ENCODE measurements around the gene KREMEN1.

KREMEN1 gene

DNA sequence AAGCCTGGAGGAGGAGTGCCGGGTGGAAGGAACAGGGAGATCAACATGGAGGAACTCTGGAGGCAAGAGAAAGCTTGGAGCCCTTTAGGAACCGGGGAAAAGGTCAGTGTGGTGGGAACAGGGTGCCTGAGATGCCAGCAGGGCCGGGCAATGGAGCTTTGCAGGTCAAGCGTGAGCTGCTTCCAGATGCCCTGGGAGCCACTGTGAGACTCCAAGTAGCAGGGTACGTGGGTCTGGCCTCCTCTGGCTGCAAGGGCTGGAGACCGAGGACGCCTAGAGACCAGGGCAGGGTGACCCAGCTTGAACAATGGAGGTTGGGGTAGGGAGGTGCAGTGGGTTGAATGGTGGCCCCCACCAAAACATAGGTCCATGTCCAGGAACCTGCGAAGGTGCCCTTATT, 117.2 kb downstream of the KREMEN1 start:
- no peak for DNase-seq (ENCODE audit: low spot score)

DNA sequence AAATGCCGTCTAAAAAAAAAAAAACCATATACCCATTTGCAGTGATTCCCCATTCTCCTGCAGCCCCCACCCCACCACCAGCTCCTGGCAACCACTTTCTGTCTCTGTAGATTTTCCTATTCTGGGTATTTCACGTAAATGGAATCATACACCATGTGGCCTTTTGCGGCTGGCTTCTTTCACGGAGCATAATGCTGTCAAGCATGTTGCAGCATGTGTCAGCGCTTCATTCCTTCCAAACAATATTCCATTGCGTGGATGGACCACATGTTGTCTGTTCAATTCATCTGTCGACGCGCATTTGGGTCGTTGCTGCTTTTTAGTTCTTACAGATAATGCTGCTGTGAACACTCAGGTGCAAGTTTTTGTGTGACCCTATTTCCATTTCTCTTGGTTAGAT, 118.1 kb downstream of the KREMEN1 start:
- DNase-seq (ENCODE audit: low spot score): peak; percentile 48

DNA sequence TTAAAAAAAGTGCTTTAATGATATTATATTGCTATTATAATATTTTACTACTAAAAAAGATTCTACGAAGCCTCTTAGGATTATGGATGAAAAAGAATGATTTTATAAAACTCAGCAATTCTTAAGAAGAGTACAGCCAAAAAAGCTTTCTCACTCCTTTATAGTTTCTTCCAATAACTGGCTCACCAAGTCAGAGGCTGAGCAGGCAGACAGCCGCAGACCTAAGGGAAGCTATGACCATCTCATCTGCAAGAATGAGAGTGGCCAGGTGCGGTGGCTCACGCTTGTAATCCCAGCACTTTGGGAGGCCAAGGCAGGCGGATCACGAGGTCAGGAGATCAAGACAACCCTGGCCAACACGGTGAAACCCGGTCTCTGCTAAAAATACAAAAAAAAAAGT, 120.2 kb downstream of the KREMEN1 start:
- no peak for DNase-seq (ENCODE audit: low spot score)

DNA sequence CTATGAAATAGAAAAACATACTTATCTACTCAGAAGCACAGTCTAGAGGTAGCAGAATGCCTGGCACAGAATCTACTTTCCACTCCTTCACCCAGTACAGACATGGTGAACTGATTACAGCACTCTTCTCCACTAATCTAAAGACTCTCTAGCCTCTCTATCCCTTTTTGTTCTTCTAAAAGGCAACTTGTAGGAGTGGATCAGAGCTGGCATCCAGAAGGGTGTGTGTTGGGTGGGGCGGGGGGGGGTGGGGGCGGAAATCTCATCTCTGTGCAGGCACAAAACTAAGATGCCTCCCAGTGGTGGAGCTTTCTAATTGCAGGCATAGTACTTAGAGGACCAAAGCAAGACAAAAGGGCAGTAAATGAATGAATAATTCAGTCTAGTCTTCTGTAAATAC, 121.3 kb downstream of the KREMEN1 start:
- no peak for DNase-seq (ENCODE audit: low spot score)

DNA sequence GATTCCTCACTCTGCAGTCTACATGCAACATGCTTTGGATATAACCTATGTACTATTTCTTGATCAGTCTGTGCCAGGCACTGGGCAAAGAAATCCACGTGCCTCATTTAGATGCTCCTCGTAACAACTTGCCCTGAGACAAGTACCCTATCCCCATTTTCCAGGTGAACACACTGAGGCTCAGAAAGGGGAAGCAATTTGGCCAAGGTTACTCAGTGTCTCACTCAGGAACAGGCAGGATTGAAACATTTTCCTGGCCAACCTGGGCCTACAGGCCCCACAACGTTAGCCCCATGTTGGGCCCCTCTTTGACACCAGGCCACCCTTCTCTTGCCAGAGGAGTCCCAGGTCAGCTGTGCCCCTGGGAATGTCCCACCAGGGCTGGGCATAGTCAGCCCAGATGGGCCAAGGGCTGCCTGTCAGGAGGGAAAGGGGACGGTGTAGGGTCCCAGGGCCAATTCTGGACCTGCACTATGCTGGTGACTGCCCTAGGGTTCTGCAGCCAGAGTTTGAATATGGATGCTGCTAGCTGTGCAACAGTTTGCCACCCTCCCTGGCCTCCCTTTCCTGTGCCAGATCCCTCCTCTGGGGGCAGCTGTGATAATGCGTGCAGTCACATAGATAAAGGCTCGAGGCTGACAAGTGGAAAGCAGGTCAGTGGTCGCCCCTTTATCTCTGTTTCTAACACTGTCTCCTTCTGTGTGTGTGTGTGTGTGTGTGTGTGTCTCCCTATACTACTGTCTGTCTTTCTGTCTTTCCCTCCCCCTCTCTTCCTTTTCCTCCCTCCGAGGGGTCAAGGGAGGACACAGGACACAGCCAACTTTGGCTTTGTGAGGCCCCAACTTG, 122.5 kb downstream of the KREMEN1 start:
- no peak for DNase-seq (ENCODE audit: low spot score)

DNA sequence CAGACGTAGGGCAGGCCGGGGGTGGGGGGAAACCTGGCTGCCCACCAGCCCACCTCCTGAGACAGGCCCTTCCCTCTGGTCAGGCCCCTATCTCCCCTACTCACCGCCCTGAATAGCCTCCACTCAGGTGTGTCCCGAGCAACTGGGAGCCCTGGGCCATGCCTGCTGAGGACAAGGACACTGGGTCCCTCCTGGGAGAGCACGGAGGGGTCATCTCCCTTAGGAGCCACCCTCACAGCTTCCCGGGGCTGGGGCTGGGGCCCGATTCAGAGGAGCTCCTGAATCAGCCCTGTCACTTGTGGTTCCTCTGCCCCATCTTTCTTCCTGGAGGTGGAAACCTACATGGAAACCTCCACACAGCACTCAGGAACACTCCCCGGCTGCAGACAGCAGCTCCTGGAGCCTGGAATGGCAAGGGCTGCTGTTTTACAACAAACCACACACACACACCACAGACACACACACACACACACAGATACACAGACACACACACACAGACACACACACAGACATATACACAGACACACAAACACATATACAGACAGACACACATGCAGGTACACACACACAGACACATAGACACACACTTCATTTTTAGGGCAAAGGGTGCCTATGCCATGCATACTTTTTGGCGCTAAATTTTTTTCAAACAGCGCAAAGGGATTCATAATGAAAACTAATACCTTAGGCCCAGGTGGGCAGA, 123.3 kb downstream of the KREMEN1 start:
- DNase-seq (ENCODE audit: low spot score): no peak

DNA sequence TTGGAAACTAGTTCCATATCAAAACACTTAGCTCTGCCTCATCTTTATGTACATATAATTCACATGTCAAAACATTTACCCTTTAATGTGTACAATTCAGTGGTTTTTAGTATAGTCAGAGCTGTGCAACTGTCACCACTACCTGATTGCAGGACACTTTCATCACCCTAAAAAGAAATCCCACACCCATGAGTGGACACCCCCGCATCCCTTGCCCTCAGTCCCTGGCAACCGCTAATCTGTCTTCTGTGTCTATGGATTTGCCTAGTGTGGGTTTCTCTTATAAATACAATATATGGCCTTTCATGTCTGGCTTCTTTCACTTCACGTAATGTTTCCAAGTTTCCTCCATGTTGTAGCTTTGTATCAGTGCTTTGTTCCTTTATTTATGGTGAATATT, 124.3 kb downstream of the KREMEN1 start:
- DNase-seq (ENCODE audit: low spot score): no peak

DNA sequence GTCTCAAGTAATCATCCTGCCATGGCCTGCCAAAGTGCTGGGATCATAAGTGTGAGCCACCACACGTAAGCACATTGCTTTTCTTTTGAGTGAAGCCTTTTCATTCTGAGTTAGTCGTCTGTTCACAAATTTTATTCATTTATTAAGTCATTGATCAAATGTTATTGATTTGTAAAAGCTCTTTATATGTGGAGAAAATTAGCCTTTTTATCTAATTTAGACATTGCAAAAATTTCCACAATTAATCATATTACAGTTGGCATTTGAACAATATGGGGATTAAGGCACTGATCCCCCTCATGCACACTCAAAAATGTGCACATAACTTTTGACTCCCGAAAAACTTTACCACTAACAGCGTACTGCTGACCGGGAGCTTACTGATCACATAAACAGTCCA, 125.4 kb downstream of the KREMEN1 start:
- DNase-seq (ENCODE audit: low spot score): no peak

DNA sequence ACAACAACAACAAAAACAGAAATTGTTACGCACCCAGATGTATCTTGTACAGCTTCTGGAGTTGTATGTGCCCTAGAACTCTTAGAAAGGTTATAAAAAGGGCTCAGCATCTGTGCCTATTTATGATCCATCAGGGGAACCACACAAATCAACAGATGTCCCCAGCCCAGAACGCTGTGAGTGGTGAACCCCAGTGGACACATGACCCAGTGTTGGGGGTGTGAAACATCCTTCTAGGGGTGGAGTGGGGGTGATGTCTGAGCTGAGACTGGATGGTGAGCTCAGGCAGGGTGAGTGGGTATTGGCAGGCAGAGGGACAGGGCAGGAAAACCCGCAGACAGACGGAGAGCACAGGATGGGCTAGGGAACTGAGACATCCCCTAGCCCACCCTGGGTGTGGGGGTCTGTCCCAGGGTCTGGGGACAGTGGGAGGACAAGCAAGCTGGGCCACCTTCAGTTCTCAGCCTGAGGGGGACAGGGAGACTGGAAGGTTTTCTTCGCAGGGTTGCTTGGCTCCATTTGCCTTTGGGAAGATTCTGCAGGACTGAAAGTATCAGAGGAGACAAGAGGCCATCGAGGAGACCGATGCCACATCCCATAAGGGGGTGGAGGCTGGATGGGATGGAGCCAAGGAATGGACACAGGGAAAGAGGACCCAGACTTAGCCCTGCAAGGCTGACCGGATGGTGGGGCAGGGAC, 127.0 kb downstream of the KREMEN1 start:
- no peak for DNase-seq (ENCODE audit: low spot score)

DNA sequence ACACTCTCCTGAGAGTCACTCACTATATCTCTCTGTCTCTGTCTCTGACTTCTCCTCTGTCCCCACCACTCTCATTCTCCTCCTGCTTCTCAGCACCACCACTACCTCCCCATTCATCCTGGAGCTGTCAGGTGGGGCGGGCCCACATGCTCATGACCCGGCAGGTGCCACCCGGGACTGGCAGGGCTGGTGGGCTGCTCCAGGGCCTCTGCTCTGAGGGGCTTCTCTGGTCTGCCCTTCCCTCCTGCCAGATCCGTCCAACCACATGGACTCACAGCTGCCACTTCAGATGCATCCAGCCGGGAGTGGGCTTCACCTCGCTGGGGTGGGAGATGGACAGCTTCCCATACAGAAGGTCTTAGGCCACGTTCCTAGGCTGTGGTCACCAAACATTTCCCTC, 128.1 kb downstream of the KREMEN1 start:
- no peak for DNase-seq (ENCODE audit: low spot score)

DNA sequence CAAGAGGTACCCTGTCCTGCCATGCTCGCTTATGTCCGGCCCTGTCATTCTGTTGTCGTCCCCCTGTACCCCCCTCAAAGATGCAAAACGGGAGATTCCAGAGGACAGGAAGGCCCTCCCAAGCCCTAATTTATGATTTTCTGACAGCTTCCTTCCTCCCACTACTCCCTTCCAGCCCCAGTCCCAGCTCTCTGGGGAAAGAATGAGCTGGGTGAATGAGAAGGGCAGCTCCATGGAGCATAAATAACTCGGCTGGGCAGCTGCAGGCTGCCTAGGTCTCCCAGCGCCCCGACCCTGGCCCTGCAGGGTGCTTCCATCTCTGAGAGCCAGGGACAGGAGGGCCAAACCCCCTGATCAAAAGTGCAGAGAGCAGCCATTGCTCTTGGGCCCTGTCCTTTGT, 128.9 kb downstream of the KREMEN1 start:
- no peak for DNase-seq (ENCODE audit: low spot score)

DNA sequence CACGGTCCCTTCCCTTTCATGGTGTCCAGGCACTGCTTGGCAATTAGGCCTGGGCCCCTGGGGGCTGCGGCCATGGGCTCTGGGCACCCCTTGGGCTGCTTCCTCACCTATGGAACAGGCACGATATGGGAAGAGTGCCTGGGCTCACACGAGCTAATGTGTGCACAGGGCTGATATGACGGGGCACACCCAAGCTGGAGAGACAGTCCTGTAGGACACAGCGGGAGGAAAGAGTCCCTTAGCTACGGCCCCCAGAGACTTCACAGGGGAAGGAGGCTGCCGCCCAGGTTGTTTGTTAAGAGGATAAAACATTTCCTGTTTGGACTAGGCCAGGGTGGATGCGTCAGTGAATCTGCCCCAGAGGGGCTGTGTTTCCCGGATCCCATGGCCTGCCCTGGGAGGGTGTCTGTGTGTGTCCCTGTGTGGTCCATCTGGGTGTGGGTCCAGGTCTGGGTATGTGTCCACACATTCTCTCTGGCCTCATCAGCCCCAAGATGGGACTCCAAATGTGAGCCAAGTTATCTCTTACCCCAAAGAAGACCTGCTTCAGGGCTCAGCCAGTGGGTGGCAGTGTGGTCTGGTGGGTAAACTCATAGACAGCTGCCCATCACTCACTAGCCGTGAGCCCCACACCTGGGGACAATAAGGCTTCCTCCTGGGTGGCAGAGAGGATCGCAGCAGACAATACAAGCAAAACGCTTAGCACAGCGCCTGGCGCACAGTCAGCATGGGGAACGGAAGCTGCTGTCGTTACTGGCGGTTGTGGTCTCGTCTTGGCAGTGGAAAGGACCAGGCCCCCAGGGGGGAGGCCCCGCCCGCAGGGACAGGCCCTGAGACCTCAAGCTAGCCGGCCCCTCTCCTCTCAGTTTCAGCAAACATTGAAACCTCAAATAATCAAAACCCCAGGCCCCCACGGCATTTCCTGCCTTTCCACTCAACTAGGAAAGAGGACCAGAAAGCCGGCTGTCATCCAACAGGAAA, 129.7 kb downstream of the KREMEN1 start:
- DNase-seq (ENCODE audit: low spot score): peak; percentile 82

DNA sequence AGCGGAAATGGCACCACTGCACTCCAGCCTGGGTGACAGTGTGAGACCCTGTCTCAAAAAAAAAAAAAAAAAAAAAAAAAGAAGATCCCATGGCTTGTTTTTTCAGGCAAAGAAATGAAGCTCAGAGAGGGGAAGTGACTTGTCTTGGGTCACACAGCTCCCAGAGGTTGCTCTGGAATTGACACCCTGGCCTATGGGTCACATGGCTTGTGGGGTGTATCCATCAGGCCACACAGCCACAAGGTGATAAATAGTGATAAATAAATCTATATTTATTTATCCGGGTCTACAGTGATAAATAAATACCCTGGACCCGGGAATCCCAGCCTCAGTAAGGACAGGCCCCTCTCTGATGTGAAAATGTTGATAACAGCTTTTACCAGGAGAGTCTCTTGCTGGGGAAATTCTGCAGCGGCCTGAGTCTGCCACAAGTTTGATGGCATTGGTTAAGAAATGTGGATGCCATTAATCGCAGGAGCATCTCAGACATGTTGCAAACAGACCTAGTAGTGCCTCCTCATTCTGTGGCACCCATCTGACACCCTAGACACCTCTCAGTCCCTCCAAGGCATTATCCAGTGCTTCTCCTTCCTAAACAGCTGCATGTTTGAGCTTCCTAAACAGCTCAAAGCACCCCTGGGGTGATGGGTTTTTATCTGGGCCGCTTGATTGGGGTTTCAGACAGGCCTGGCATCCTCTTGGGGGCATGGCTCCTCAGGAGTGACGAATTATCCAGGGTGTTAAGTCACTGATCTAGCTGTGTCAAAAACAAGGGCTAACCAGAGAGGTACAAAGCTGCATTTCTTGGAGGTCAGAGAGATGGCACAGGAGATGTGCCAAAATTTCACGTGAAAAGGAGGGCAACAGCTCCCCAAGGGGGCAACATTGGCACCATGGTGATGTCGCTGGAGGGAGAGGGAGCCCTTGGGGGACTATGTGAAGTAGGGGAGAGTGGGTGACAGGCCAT, 130.9 kb downstream of the KREMEN1 start:
- no peak for DNase-seq (ENCODE audit: low spot score)

DNA sequence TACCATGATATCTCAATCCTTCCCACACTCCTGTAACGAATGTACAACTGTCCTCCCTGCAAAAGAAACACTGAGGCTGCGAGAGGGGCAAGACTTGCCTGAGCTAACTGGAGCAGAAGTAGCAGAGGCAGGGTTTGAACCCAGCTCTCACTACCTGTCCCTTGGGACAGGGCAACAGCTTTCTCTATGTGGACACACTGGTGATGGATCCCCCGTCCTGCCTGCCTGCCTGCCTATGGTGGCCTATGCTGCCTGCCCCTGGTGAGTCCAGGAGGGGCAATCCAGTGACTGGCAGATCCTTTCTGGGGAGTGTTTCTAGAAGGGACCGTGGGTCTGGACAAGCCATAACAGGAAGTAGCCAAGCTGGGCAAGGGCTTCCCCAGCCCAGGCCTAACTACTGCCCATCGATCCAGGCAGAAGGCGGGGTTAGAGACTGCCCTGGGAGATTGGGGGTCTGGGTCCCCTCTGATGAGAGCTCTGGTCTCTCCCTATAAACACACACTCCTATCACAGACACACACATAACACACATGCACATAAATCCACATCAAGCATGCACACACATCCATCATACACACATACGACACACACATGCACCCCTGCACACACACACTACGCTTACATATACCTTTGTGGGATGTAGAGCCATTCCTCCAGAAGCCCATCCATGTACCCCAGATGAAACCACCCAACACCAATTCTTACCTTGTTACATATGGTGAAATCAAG, 131.8 kb downstream of the KREMEN1 start:
- no peak for DNase-seq (ENCODE audit: low spot score)

DNA sequence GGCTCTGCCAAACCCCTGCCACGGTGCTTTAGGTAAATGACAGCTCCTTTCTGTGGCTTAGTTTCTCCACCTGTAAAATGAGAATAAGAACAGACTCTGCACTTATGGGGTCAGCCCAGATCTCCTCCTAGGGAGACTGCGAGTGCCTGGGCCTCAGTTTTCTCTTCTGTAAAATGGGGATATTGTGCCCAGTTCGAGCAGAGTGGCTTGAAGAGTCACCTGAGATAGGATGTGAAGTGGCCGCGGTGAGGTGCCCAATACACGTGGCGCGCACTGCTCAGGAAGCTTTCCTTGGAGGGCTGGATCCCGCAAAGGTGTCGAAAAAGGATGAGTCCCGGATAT, 132.4 kb downstream of the KREMEN1 start:
- DNase-seq (ENCODE audit: low spot score): no peak

DNA sequence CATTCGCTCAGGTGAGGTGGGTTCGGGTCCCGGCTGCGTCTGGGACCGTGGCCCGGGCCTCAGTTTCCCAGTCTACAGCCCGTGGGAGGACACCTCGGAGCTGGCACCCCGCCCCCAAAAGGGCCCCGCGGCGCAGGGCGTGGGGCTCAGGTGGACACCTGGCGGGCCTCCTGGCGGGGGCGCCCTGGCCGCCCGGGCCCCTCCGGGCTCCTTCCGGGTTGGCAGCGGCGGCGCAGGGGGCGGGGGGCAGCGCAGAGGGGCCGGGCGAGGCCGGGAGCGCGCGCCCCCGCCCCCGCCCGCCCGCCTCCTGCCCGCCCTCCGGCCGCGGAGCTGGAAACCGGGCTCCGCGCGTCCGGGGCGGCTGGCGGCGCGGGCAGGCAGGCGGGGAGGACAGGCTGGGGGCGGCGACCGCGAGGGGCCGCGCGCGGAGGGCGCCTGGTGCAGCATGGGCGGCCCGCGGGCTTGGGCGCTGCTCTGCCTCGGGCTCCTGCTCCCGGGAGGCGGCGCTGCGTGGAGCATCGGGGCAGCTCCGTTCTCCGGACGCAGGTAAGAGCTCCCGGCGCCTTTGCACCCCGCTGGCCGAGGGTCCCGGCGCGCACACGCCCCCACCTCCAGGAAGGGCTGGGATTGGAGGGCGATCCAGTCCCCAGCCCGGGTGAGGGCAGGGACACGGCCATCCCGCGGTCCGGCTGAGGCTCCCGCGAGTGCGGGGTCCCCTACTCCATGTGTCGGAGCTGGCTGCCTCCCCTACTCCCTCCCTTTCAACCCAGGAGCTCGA, 132.9 kb downstream of the KREMEN1 start, which contains the start of gene EMID1:
EMID1 (plus strand) TSS at position 303 of the 778 bp plus-strand sequence; CDS start at position 446, 143 bp downstream.
- no peak for DNase-seq (ENCODE audit: low spot score)

DNA sequence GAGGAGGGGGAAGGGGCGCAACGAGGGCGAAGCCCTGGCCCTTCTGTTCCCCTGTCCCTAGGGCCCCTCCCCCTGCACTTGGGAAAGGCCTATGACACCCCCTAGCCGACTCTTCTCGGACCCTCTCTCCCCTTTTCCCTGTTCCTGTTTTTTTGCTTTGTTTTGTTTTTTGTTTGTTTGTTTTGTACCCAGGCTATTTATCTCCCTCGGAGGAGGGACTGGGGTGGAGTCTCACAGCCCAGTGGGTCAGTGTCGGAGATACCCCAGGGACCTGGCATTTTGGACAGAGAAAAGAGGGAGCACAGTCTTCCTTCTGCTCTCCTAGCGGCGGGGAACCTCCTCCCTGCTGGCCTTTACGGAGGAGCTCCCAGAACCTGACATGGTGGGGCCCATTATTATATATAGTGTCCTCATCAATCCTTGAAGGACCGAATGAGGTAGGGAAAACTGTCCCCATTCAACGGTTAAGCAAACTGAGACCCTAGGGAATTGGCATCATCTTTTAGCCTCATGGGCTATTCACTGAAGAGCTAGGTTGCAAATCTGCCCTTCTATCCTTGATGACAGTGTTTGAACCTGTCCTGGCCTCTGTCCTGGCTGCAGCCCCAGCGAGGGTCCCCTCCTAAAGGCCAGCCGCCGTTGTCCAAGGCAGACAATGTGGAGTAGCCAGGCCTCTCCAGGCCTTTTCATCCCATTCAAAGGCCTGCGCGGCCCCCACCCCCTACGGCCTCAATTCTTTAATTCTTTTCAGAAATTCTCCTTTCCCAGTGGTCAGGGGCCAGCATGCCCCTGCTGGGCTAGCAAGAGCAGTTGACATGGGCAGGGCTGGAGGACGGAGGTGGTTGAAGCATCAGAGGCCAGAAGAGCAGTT, 133.8 kb downstream of the KREMEN1 start:
- no peak for DNase-seq (ENCODE audit: low spot score)

DNA sequence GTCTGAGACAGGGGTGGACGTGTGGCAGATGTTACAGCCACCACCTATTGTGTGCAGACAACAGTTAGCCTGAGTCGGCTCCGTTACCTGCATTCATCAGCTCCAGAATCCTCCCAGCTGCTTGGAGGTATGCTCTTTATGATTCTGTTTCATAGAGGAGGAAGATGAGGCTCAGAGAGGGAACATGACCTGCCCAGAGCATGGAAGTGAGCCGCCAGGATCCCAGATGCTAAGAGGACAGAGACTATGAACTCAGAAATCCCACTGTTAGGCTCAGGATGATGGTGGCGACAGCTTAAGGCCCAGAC, 134.4 kb downstream of the KREMEN1 start:
- DNase-seq (ENCODE audit: low spot score): no peak
